GM19372 (cell line): ENCODE data around the gene PXK.

ENCODE experiments used
- ATAC-seq: cut with Tn5 transposase; IDR thresholded peaks from one replicate; pipeline ENCODE4 v1.9.1; 2021; ENCODE audit warnings: mild to moderate bottlenecking, low read depth, moderate library complexity; ENCODE audit not compliant: unreplicated experiment

PXK gene

DNA sequence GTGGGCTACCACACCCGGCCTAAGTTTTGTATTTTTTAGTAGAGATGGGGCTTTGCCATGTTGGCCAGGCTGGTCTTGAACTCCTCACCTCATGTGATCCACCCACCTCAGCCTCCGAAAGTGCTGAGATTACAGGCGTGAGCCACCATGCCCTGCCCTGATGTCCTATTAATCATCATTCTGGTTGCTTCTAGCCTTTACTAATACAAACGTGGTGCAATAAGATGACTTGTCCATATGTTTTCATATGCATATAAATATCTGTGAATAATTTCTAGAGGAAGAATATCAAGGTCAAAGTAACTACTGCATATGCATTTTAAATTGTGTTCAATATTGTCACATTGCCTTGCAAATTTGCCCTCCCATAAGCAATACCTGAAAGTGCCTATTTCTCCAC lies 126.5 kb downstream of the PXK start:
- ATAC-seq: no peak

DNA sequence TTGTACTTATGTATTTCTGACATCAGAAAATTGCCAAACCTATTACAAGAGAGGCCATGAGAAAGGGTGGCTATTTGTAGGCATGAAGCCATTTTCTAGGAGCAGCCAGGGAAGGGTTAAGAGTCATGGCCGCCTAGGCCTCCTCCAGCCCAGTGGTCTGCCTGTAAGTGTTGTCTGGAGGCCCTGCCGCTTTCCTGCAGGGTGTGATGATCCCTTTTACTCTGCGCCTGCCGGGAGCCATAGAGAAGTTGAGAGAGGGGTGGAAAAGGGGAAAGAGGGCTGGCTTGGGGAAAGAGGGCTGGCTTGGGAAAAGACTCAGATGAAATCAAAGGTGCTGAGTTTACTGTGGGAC lies 130.1 kb downstream of the PXK start:
- no peak for ATAC-seq

DNA sequence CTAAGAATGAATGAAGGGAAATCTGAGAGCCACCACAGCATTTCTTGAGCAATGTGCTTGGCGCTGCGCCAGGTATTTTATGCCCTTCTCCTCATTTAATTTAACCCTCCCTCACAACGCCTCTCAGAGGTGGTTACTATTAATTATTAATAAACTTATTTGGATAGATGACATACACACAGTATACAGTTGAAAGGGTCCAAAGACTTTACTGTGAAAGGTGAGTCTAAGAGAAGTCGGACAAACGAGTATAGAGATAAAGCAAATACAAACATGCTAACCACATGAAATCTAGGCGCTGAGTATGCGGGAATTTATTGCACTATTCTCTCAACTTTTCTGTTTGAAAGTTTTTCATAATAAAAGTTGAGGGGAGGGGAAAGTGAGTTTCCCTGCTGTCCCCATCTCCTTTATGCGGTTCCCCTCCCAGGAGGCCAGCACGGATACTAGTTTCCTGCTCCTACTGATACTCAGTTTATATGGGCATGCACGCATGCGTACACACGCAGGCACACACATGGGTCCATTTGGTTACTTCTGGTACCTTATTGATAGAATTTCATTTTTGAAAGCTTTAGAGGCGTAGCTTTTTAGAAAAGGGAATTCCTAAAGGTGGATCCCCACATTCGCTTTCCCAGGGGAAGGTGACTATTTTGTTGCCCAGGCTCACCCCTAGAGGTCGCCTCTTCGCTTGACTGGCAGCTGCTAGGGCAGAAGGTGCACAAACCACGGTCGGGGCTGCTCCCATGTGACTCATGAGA lies 130.7 kb downstream of the PXK start:
- peak; percentile 71 for ATAC-seq

DNA sequence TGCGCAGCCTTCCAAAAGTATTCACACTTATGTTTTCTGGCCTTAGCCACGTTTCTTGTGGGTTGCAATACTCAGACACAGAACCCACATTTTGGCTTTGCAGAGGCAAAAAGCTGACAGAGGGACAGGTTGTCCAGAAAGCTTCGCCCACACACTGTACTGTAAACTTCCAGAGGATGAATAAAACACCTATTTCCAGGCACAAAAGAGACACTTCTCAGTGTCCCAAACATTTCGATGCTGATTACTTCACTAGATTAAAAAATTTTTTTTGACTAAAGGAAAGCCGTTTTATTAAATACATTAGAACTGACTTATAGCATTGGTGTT lies 131.2 kb downstream of the PXK start:
- no peak for ATAC-seq

DNA sequence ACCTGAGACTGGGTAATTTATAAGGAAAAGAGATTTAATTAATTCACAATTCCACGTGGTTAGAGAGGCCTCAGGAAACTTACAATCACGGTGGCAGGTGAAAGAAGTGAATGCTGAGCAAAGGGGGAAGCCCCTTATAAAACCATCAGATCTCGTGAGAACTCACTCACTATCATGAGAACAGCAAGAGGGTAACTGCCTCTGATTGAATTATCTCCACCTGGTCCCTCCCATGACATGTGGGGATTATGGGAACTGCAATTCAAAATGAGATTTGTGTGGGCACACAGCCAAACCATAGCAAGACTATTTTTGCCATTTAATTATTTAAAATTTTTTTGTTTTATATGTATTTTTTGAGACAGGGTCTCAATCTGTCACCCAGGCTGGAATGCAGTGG lies 132.2 kb downstream of the PXK start:
- ATAC-seq: no peak

DNA sequence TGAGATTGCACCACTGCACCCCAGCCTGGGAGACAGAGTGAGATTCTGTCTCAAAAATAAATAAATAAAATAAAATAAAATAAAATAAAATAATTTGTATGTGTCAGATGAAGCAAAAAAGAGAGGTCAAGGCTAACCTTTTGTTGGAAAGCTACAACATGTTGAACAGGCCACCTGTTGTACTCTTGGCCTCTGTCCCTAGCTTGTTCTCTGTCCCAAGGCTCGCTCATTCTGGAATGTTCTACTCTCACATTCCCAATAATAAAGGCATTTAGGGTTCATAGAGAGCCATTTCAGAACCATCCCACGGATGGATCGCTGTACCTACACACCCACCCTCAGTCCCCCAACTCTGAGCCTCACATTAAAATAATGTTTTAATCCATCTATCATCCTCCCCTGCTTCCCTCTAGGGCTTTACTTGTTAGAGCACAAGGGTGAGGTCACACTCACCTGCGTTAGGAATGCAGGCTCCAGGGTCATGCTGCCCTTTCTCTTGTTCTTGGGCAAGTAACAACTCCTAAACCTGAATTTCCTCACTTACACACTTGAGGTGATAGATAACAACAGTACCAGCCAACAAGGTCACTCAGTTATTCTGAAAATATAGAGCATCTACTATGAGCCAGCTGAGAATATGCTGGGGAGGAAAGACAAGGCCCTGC lies 134.3 kb downstream of the PXK start:
- ATAC-seq: no peak

DNA sequence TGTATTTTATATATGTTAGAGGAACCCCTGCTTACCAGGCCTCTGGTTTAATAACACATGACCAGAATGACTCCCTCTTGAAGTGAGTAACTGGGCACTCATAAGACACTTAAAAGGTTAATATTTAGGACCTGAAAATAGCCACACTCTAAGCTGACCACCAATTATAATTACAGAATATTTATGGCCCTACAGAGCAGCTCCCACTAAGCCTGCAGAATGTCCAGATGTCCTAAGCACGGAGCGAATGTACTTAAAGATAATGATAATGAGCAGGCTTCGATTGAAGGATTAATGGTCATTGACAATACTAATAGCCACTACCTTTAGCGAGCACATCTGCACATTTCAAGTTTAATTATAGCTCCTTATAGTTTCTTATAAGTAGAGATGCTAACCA lies 136.4 kb downstream of the PXK start:
- no peak for ATAC-seq

DNA sequence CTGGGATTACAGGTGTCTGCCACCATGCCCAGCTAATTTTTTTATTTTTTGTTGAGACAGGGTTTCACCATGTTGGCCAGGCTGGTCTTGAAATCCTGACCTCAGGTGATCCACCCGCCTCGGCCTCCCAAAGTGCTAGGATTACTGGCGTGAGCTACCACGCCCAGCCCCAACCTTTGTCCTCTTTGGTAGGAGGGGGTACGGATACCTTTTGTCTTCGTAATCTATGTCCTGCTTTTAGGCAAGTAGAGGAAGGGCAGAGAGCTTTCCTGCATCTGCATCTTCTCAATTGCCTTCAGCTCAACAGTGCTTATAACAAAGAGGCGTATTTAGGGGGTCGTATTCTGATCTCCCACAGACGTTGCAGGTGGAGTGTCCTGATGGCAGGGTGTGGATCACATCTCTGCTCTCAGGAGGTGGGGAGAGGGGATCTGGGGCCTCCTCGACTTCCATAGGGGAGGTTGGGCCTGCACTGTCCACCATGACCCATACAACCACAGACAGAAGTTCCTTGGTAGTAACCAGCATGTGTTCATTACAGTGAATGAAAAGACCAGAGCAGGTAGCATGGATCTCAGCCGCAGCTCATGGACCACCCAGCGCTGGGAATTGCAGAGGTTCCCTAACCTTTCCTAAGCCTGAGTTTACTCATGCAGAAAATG lies 137.8 kb downstream of the PXK start:
- no peak for ATAC-seq

DNA sequence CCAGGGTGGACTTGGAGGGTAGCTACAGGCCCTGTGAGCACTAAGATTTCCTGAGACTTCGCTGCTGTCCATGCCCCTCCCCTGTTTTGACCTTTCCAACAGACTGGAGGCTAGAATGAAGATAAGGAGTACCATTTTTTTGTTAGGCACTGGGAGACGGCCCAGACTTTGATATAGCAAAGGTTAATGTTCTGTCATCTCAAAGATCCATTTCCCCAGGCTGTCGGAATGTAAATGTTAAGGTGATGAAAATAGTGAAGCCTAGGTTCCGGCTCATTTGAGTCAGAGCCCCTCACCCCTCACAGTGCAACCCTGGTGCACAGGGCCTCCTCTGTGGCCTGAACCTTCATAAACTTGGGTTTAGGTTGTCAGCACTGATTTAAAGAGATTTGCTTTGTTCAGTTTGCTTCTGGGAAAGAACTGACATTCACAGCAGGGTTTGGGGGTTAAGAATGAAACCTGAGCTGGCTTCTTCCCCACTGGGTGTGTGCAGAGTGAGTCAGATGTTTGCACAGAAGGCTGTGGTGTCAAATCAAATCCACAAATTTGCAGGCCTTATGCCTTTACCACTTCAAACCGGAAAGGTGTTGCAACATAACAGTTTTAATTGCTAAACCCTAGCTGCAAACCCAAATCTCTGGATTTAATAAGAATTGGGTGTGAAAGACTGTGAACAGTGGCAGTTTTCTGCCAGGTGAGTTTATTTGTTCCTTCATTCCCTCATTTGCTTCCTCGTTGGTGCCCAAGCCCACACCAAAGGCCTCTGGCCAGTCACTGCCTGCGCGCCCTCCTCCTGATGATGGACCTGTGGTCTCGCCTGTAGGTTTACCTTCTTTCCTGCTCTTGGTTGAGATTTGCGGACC lies 138.6 kb downstream of the PXK start:
- ATAC-seq: no peak

DNA sequence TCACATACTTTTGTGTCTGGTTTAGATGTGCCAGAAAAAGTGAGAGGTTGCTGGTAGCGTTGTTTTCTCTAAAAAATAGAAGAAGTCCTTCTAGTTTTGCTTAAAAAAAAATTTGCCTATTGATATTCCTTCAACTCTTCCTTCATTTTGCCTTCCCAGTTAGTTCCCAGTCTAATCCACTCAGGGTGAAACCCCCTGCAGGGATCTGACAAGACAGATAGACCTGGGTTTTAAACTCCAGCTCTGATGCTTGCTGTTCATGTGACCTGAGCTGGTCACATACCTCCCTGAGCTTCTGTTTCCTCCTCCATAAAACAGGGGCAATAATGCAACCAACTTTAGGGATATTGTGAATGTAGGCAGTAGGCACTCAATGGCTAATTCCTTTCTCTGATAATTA lies 140.6 kb downstream of the PXK start:
- ATAC-seq: no peak

DNA sequence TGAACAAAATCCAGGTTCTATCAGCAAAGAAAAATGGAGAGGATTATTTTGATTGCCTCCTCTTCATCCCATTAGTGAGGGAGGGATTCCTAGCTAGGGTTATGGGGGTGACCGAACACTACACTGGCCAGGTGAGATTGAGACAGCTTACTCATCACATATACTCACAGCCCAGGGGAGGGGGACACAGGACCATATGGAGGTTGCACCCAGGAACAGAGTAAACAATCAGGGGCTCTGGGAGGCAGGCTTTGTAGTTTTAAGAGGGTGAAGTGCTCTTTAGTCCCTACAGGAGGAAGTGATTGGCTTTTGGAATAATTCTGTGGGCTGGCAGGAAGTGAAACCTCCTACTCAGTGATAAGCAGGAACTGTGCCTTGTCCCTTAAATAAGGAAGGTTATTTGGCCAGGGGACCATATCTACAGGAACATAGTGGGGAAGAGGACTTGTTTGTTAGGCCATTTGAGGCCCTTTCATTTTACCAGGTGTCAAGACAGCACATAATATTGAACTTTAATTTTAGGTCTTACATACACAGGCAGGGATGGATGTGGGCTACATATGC lies 141.7 kb downstream of the PXK start:
- no peak for ATAC-seq

DNA sequence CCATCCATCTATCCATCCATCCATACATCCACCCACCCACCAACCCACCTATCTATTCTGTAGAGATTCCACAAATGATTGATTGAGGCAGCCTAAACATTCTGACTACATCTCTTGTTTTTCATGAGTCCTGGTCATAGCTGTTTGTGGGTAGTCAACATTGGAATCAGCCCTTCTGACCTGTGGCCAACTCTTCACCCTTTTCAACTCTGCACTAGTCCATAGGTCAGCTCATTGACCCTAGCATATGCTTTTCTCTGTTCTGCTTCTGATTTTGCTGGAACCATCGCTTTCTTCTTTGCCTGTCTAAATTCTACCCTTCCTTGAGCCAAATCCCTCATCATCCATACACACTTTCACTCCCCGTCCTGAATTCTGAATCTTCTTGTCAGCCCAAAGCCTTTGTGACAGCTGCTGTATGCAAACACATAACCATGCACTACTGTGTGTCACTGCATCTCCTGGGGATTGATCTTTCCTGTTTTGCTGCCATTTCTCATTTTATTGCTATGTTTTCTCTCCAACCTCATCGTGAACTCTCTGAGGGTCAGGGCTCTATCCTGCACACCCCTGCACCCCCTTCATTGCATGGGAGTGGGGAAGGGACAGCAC lies 142.4 kb downstream of the PXK start:
- ATAC-seq: no peak
